ENCODE results near the gene RHOBTB3.

Gene RHOBTB3

GRCh38 chr5:95733107-95733665 is 2.0 kb downstream of the RHOBTB3 start:
- no peak for TF ChIP-seq ZNF274 (IDR thresholded peaks at IDR 0.05; ENCODE audit: low read depth, low read length)
- H3K4me3 ChIP-seq (ENCODE audit: low read length) = no peak overlapping the region; the same call in 1 of the 2 replicates

DNA sequence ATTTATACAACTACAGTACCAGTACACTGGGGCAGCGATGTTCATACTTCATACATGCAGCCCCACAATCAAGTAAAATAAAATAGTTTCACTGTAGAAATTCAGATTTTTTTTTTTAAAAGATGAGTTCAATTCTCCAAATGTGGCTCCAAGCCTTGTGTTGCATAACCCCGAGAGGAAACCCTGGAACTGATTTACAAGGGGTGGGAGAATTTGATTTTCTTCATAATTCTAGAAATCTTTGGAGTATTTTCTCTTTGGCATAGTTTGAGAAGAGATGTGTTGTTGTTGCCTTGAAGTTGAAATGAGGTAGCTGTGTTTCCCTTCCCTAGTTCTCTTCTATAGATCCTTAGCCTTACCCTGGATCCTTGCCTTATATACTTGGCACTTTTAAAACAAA is 3.1 kb downstream of the RHOBTB3 start:
- H3K4me3 ChIP-seq (ENCODE audit: low read length) = no peak overlapping the region
- no peak for TF ChIP-seq ZNF274 (IDR thresholded peaks at IDR 0.05; ENCODE audit: low read depth, low read length)

GRCh38 chr5:95734906-95735305 is 3.8 kb downstream of the RHOBTB3 start:
- TF ChIP-seq ZNF274 (IDR thresholded peaks at IDR 0.05; ENCODE audit: low read depth, low read length) = no peak
- no peak overlapping the region for H3K4me3 ChIP-seq (ENCODE audit: low read length)

GRCh38 chr5:95735406-95735805 is 4.3 kb downstream of the RHOBTB3 start:
- H3K4me3 ChIP-seq (ENCODE audit: low read length) = no peak overlapping the region
- TF ChIP-seq ZNF274 (IDR thresholded peaks at IDR 0.05; ENCODE audit: low read depth, low read length) = no peak

GRCh38 chr5:95738072-95738471 is 6.9 kb downstream of the RHOBTB3 start:
- TF ChIP-seq ZNF274 (IDR thresholded peaks at IDR 0.05; ENCODE audit: low read depth, low read length) = no peak
- H3K4me3 ChIP-seq (ENCODE audit: low read length) = no peak overlapping the region

- H3K4me3 ChIP-seq (ENCODE audit: low read length) = no peak overlapping the region
- TF ChIP-seq ZNF274 (IDR thresholded peaks at IDR 0.05; ENCODE audit: low read depth, low read length) = no peak
Measured at GRCh38 chr5:95738834-95739233, 7.7 kb downstream of the RHOBTB3 start.

DNA sequence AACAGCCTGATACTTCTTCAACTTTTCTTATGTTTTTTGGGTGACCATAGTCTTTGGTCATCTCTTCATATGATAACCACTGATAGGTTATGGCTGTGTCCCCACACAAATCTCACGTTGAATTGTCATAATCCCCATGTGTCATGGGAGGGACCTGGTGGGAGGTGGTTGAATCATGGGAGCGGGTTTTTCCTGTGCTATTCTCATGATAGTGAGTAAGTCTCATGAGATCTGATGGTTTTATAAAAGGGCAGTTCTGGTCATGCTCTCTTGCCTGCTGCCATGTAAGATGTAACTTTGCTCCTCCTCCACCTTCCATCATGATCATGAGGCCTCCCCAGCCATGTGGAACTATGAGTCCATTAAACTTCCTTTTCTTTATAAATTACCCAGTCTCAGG is 8.7 kb downstream of the RHOBTB3 start:
- no peak overlapping the region for H3K4me3 ChIP-seq (ENCODE audit: low read length)
- TF ChIP-seq ZNF274 (IDR thresholded peaks at IDR 0.05; ENCODE audit: low read depth, low read length) = no peak

- H3K4me3 ChIP-seq (ENCODE audit: low read length) = no peak overlapping the region
- TF ChIP-seq ZNF274 (IDR thresholded peaks at IDR 0.05; ENCODE audit: low read depth, low read length) = no peak
Measured at GRCh38 chr5:95741458-95741857, 10.3 kb downstream of the RHOBTB3 start.

GRCh38 chr5:95743232-95743631 is 12.1 kb downstream of the RHOBTB3 start:
- H3K4me3 ChIP-seq (ENCODE audit: low read length) = no peak overlapping the region
- TF ChIP-seq ZNF274 (IDR thresholded peaks at IDR 0.05; ENCODE audit: low read depth, low read length) = no peak

GRCh38 chr5:95743877-95744276 is 12.7 kb downstream of the RHOBTB3 start:
- TF ChIP-seq ZNF274 (IDR thresholded peaks at IDR 0.05; ENCODE audit: low read depth, low read length) = no peak
- no peak overlapping the region for H3K4me3 ChIP-seq (ENCODE audit: low read length)

DNA sequence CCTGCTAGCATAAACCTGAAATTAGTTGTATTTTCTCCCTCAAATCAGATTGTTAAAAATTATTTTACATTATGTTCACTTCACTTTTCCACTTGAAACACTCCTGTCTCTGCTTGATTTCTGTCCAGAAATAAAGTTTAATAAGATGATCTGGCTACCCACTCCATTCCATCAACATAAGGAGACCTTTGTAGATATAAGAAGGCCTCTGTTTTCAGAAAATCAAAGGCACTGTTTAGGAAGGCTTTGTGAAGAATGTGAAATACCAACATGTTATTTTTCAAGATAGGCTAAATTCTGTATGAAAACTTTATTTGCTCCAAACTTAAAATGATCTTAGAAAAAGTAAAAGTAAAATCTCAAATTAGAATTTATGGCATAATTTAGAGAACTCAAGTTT is 15.1 kb downstream of the RHOBTB3 start:
- H3K4me3 ChIP-seq (ENCODE audit: low read length) = no peak overlapping the region

DNA sequence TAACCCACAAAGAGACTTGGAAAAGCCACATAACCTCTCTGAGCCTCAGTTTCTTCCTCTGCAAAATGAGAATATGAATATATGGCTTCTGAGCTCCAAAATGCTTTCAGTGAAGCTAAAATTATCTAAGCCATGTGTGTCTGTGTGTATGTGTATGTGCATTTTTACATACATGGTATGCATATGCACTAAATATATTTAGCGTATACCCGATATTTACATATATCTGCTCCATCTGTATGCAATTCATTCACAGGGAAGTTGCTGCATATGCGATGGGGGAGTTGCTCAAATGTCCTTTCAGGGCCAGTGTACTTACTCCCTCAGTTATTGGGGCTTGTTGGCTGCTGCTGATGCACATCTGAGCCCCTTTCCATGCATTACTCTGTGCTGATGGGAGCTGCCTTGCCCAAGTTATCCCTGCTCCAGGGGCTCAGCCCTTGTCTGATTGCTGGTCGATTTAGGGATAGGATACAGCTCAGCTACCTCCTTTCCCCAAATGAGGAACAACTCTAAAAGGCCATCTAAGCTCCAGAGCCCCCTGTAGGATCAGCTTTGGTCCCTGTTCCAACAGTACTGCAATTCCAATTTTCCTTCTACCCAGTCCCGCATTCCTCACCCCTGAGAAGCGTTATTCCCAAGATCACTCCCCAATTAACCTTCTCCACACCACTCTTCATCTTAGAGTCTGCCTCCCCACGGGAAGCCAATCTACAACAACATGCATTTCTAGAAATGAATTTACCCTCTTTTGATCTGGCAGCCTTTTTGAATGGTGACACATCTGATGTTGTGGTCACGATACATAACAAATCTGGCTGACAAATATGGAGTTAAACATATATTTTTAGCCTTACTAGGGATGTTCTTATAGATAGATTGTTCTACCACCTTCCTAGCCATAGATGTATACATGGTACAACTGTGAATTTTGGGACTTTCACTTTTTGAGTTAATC is 15.9 kb downstream of the RHOBTB3 start:
- TF ChIP-seq ZNF274 (IDR thresholded peaks at IDR 0.05; ENCODE audit: low read depth, low read length) = no peak
- no peak overlapping the region for H3K4me3 ChIP-seq (ENCODE audit: low read length)

More for the DNA sequence above, 15.1 kb downstream of the RHOBTB3 start:
- TF ChIP-seq ZNF274 (IDR thresholded peaks at IDR 0.05; ENCODE audit: low read depth, low read length) = no peak

GRCh38 chr5:95748133-95748532 is 17.0 kb downstream of the RHOBTB3 start:
- no peak overlapping the region for H3K4me3 ChIP-seq (ENCODE audit: low read length)
- TF ChIP-seq ZNF274 (IDR thresholded peaks at IDR 0.05; ENCODE audit: low read depth, low read length) = no peak

DNA sequence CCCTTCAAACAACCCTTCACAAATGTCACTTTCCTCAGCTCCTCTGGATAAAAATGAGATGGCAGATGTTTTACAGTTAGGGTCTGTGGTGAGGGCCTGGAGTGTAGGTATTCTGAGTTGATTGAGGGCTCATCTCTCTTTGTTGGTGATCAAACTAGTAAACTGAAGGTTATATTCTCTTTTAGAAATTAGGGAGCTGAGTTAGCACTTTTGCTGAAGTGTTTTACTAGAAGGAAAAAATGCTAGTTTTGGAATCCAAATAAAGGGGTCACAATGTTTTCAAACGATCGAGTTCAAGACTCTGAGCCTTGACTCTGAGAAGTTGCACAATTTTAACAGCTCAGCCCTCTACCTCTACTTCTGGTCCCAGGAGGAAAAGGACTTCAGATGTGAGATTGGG is 23.4 kb downstream of the RHOBTB3 start:
- TF ChIP-seq ZNF274 (IDR thresholded peaks at IDR 0.05; ENCODE audit: low read depth, low read length) = no peak
- H3K4me3 ChIP-seq (ENCODE audit: low read length) = no peak overlapping the region

DNA sequence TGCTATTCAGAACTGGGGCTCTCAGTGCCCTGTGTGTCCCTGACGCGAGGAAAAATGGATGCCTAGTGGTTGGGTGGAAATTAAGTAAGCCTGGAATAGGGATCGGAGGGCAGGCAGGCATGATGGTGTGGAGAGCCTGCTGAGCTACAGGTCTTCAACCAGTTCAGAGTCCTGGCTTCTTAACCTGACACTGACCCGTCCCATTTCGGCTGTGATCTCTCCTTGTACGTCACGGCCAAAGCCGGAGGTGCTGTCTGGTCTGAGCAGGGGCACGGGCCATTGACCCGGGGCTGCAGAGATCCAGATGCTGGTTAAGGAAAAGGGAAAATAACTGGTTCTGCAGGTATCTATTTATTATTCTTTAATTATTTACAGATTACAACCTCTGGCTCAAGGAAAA is 27.9 kb downstream of the RHOBTB3 start:
- no peak for TF ChIP-seq ZNF274 (IDR thresholded peaks at IDR 0.05; ENCODE audit: low read depth, low read length)

More for the DNA sequence above, 27.9 kb downstream of the RHOBTB3 start:
- H3K4me3 ChIP-seq (ENCODE audit: low read length) = no peak overlapping the region
